ENCODE data around the gene ASTN2. TPM values are rescaled to one million over a fixed set of nuclear protein-coding genes. Genes with fewer than 3 reads are reported as not detected.
A peak's percentile ranks its signal among the peaks of the same experiment; 100 is the strongest.

The ASTN2 gene
- total and polyA plus RNA-seq, 9 of the 15 experiments (the other 6 are each of a cell fraction or from before 2014, with no cell fraction given) = 0.56 to 3.5 (median 1.9) TPM

DNA sequence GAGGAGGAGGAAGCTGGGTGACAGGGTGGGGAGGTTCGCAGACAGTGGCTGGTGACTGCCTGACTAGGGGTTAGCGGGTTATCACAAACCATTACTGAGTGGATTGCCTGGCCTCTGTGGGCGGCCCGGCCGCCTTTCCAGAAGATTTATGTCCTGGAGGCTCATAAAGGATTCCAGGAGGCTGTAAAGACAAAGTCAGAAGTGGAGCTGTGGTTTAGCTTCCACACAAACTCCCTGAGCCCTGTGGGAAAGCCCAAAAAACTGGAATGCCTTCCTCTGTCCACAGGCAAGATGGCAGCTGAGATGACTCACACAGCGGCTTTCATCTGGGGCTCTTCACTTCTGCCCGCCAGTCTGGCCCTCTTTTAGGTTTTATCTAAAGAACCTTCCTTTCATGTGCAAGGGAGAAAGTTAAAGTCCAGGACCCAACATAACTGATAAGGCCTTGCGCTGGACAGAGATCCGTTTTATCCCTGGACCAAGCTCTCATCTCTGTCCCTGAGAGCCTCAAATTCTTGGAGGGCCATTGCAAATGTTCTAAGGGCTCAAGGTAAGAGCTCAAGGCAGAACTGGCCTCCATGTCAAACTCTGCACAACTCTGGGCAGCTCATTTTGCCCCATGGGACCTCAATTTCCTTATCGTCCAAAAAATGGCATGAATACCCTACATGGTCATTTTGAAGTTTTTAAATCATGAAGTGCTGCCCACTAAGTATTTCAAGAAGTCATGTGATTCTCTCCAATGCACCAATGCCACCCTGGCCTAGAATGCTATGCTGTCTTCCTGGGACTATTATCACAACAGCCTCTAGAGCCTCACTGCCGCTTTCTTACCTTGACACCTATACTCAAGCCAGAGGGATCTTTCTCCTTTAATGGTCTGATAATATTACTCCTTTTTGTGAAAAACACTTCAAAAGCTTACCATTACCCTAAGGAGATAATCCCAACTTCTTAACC, 977.2 kb downstream of the ASTN2 start (continued):
- TF ChIP-seq, protein P1, sequence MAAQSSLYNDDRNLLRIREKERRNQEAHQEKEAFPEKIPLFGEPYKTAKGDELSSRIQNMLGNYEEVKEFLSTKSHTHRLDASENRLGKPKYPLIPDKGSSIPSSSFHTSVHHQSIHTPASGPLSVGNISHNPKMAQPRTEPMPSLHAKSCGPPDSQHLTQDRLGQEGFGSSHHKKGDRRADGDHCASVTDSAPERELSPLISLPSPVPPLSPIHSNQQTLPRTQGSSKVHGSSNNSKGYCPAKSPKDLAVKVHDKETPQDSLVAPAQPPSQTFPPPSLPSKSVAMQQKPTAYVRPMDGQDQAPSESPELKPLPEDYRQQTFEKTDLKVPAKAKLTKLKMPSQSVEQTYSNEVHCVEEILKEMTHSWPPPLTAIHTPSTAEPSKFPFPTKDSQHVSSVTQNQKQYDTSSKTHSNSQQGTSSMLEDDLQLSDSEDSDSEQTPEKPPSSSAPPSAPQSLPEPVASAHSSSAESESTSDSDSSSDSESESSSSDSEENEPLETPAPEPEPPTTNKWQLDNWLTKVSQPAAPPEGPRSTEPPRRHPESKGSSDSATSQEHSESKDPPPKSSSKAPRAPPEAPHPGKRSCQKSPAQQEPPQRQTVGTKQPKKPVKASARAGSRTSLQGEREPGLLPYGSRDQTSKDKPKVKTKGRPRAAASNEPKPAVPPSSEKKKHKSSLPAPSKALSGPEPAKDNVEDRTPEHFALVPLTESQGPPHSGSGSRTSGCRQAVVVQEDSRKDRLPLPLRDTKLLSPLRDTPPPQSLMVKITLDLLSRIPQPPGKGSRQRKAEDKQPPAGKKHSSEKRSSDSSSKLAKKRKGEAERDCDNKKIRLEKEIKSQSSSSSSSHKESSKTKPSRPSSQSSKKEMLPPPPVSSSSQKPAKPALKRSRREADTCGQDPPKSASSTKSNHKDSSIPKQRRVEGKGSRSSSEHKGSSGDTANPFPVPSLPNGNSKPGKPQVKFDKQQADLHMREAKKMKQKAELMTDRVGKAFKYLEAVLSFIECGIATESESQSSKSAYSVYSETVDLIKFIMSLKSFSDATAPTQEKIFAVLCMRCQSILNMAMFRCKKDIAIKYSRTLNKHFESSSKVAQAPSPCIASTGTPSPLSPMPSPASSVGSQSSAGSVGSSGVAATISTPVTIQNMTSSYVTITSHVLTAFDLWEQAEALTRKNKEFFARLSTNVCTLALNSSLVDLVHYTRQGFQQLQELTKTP (IDR thresholded peaks at IDR 0.05; ENCODE audit: low read depth in 1 of 2, partially characterized antibody in 2 of 2) = peak in 1 of 2 experiments; percentile 44
- no peak for TF ChIP-seq PRPF4 (IDR thresholded peaks at IDR 0.05; ENCODE audit: insufficient read depth, low read depth, low read length, poor library complexity, severe bottlenecking)
- TF ChIP-seq CREBBP (IDR thresholded peaks at IDR 0.05; ENCODE audit: low read depth, low read length) = no peak
- TF ChIP-seq, protein P2, sequence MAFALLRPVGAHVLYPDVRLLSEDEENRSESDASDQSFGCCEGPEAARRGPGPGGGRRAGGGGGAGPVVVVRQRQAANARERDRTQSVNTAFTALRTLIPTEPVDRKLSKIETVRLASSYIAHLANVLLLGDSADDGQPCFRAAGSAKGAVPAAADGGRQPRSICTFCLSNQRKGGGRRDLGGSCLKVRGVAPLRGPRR (CRISPR knock-in tag; IDR thresholded peaks at IDR 0.05) = peak; percentile 90; the same call in 1 of the 2 replicates
- TF ChIP-seq, protein P3, sequence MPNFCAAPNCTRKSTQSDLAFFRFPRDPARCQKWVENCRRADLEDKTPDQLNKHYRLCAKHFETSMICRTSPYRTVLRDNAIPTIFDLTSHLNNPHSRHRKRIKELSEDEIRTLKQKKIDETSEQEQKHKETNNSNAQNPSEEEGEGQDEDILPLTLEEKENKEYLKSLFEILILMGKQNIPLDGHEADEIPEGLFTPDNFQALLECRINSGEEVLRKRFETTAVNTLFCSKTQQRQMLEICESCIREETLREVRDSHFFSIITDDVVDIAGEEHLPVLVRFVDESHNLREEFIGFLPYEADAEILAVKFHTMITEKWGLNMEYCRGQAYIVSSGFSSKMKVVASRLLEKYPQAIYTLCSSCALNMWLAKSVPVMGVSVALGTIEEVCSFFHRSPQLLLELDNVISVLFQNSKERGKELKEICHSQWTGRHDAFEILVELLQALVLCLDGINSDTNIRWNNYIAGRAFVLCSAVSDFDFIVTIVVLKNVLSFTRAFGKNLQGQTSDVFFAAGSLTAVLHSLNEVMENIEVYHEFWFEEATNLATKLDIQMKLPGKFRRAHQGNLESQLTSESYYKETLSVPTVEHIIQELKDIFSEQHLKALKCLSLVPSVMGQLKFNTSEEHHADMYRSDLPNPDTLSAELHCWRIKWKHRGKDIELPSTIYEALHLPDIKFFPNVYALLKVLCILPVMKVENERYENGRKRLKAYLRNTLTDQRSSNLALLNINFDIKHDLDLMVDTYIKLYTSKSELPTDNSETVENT (CRISPR knock-in tag; IDR thresholded peaks at IDR 0.05) = no peak
- TF ChIP-seq, protein P4, sequence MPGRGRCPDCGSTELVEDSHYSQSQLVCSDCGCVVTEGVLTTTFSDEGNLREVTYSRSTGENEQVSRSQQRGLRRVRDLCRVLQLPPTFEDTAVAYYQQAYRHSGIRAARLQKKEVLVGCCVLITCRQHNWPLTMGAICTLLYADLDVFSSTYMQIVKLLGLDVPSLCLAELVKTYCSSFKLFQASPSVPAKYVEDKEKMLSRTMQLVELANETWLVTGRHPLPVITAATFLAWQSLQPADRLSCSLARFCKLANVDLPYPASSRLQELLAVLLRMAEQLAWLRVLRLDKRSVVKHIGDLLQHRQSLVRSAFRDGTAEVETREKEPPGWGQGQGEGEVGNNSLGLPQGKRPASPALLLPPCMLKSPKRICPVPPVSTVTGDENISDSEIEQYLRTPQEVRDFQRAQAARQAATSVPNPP (IDR thresholded peaks at IDR 0.05; ENCODE audit: borderline replicate concordance, insufficient read depth, insufficient read length) = no peak
- TF ChIP-seq TBP (optimal IDR thresholded peaks at IDR 0.05; ENCODE audit: low read depth, low read length) = no peak
- TF ChIP-seq, protein P5, sequence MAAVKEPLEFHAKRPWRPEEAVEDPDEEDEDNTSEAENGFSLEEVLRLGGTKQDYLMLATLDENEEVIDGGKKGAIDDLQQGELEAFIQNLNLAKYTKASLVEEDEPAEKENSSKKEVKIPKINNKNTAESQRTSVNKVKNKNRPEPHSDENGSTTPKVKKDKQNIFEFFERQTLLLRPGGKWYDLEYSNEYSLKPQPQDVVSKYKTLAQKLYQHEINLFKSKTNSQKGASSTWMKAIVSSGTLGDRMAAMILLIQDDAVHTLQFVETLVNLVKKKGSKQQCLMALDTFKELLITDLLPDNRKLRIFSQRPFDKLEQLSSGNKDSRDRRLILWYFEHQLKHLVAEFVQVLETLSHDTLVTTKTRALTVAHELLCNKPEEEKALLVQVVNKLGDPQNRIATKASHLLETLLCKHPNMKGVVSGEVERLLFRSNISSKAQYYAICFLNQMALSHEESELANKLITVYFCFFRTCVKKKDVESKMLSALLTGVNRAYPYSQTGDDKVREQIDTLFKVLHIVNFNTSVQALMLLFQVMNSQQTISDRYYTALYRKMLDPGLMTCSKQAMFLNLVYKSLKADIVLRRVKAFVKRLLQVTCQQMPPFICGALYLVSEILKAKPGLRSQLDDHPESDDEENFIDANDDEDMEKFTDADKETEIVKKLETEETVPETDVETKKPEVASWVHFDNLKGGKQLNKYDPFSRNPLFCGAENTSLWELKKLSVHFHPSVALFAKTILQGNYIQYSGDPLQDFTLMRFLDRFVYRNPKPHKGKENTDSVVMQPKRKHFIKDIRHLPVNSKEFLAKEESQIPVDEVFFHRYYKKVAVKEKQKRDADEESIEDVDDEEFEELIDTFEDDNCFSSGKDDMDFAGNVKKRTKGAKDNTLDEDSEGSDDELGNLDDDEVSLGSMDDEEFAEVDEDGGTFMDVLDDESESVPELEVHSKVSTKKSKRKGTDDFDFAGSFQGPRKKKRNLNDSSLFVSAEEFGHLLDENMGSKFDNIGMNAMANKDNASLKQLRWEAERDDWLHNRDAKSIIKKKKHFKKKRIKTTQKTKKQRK (IDR thresholded peaks at IDR 0.05; ENCODE audit: borderline replicate concordance, low read depth, low read length) = no peak
- no peak for TF ChIP-seq POU5F1 (IDR thresholded peaks at IDR 0.05; ENCODE audit: borderline replicate concordance, low read depth, low read length, partially characterized antibody)
- no peak for TF ChIP-seq U2AF2 (optimal IDR thresholded peaks at IDR 0.05; ENCODE audit: low read depth, low read length)
- peak; percentile 73 for TF ChIP-seq CCNT2 (IDR thresholded peaks at IDR 0.05; ENCODE audit: borderline replicate concordance, extremely low read depth, insufficient read length, low read depth, low read length)

All from K562 (cell line).